Stimulated activated CD8-positive, alpha-beta memory T cell treated with anti-CD3 and anti-CD28 coated beads, Interleukin-12 subunit alpha, Interleukin-12 subunit beta, amount 100 ng/mL, for 1 hour (primary cell): ENCODE data around the gene CCDC82.

Experiments
- DNase-seq: peaks from one replicate; pipeline ENCODE4 v3.0.0-alpha.2; 2020; ENCODE audit warnings: low read depth

CCDC82 gene

DNA sequence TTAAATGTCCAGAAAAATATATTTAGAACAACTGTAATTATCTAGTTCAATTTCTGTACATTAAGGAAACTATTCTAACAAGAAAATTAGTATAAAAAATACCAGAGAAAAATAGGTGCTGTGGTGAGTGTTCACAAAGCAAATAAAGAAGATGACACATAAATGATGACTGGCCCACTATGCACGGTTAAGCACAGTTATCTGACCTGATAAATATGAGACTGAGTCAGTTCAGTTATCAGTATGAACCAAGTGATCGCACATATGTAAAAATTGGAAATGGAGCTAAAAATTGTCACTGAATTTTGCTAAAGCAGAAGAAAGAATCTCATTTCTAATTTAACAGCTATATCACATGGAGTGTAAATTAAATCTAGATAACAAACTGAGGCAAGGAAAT lies 27.9 kb downstream of the CCDC82 start:
- no peak for DNase-seq

DNA sequence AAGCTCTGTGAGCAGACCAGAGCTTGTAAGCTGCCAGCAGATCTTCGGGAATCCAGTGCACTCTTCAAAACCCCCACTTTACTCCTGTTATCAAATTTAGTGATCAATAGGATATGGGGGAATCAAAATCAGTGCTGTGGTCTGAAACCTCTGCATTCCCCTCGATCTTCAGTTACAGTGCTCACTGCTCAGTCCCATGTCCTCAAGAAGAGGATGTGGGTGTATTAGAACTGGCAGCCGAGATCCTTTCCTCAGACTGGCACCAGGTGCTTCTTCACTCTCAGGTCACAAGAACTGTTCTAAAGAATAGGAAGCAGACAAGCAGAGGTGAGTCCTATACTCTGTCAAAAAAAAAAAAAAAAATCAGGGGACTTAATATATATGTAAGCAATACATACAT lies 31.4 kb downstream of the CCDC82 start:
- DNase-seq = no peak

DNA sequence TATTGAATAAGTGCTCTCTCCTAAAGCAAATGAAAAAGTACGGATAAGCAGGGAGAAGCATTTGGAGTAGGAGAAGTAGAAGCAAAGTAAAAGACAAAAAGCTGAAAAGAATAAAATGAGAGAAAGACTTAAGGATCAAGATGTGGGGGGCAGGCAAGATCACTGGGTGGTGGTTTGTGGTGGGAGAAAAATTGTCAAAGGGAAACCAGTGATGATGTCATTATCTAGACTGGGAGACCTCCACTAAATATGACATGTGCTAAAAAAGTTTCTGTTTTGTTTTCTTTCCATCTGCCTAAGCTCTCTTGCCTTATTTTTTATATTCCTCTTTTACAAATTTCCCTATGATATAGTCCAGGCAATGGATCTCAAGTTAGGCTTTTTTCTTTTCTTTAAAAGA lies 31.9 kb downstream of the CCDC82 start:
- no peak for DNase-seq

- no peak for DNase-seq
Observed at GRCh38 chr11:96356848-96357247, 32.9 kb downstream of the CCDC82 start.

DNA sequence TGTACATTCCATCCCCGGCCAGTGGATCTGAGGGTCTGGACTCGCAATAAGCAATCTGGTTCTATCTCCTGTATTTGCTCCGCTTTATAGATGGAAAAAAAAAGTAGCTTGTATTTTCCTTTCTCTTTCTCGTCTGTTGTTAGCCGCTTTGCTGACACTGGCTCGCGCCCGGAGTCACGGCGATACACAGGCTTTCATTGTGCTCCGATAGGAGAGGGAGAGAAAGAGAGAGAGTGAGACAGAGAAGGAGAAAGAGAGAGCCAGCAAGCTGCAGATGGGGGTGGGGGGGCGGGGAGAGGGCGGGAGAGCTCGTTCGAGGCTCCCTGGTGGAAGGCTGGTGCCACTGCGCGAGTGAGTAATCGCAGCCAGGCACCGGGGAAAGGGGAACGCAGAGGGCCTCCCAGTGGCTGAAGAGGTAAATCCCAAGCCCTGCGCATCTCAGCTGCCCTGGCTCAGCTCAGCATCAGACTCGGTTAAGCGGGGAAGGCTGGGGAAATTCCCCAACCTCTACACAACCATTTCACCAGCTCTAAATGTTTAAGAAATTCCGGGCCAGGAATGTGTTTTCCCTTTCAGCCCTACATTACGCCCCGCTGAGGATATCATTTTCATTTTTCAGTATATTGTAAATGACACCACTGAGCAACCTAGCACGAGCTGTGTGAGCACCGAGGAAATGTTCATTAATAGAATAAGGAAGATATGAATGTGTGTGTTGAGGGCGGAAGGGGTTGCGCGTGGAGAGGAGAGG lies 46.6 kb downstream of the CCDC82 start, which contains the start of gene MAML2:
MAML2 (minus strand) TSS at position 235 of the 751 bp plus-strand sequence. CDS start 1,300 bp downstream, outside the sequence.
- DNase-seq = peak; percentile 80

- DNase-seq = no peak
Observed at GRCh38 chr11:96342014-96342960, 47.4 kb downstream of the CCDC82 start.

DNA sequence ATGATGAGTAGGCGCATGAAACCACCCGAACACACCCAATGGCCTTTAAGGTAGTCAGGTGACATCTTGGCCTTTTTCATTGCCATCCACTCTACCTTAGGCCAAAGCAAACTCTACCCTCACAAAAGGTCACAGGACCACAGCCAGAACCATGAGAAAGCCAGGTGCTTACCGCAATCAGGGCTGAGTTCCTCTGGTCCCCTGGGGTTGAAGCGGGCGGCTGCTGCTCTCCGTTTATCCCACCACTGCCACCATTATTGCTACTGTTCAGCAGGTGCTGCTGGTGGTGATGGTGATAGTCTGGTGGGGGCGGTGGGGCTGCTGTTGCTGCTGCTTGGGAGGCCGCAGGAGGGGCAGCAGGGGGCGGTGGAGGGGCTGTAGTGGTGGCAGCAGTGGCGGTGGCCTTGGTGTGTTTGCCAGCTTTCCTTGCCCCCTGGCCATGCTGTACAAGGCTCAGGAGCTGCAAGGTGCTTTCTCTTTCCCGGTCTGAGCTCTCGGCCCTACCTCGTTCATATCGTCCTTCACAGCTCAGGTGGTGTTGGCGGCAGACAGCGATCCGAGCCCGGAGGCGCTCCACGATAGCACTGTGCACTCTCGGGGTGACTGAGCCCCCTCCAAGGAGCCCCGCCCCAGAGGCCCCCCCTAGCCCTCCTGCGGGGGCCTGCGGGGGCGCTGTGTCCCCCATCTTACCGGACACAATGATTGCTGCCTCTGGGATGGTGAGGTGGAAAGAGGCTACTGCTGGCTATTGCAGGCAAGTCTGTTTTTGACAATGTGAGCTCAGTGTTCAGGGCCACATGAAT lies 48.3 kb downstream of the CCDC82 start:
- peak; percentile 36 for DNase-seq

DNA sequence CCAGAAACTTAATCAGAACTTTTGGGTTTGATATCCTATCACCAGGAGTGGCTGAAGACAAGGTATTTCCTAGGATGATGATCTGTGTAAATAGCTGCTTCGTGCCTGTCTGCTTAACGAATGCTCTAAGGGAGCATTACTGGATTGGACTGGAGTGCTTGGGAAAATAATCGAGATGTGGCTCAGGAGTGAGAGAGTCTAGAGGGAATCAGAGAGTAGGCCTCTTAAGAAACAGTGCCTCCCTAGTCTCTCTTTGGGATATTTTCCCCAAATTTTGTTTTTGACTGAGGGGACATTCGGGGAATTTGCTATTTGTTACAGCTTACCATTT lies 49.2 kb downstream of the CCDC82 start:
- DNase-seq = no peak

DNA sequence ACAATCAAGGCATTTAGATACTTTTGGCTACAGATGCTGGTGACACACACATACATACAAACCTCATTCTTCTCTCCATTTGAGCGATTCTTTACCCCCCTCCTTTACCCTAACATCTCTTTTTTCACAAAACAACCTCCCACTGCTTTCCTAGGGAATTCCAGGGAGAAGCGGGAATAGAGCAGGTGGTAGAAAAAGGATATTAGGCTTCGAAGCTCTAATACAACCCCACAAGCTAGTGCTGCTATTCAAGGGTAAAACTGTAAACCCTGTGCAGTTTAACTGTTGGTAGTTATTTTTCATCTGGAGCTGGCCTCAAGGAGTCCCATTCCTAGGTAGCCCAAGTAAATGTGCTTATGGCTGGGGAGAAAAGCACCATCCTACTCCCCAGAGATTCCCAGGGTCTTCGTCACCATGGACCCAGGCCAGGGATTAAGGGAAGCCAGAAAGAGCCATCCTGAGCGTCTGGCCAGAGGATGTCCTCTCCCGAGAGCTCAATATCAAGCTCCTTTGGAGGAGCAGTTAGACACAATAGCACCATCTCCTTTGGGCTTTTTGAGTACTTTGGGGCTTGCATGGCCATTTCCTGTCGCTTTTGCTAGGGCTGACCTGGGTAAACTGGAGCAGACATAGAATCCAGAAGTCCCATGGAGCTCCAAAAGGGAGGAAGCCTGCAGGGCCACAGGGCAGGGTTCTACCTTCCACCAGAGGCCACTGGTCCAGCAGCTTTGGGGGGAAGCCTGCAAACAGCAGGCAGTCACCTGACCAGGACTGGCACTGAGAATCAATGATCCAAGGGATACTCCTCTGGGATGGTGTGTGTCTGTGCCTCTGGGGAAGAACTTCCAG lies 49.8 kb downstream of the CCDC82 start:
- no peak for DNase-seq

DNA sequence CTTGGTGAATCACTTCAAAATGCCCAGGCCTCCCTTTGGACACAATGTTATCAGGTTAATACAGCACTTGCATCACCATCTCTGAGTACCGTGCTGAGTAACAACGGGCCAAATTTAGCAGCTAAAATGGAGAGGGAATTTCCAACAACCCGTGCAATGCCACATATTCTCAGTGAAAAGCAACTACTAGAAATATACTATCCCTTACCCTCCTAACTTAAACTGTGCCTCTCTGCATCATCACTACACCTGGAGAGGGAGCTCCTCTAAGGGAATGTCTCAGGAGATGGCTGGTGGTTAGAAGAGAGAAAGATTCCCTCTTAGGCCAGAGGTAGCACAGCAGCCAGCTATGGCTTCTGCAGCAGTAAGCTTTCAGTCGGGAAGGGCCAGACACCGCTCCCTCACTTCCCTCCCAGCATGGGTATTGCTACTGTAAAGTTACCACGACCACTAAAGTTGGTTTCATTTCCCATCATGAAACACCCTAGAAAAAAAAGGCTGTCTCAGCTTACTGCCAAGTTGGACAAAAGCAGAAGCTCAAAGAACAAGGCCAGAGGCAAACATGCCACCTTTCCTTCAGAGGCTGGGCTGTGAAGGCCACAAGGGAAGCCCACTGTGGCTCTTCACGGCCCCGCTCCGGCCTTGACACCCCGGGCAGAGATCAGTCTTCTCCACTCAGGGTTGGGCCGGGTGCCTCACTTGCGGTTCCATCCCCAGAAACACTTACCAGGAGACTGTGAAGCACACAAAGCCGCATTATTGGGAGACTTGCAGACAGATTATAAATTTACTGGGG lies 50.6 kb downstream of the CCDC82 start:
- no peak for DNase-seq

- no peak for DNase-seq
Observed at GRCh38 chr11:96337541-96338431, 51.9 kb downstream of the CCDC82 start.

- no peak for DNase-seq
Observed at GRCh38 chr11:96335388-96335787, 54.3 kb downstream of the CCDC82 start.

GRCh38 chr11:96334219-96334618 lies 55.5 kb downstream of the CCDC82 start:
- DNase-seq = no peak

GRCh38 chr11:96333191-96333719 lies 56.5 kb downstream of the CCDC82 start:
- no peak for DNase-seq

DNA sequence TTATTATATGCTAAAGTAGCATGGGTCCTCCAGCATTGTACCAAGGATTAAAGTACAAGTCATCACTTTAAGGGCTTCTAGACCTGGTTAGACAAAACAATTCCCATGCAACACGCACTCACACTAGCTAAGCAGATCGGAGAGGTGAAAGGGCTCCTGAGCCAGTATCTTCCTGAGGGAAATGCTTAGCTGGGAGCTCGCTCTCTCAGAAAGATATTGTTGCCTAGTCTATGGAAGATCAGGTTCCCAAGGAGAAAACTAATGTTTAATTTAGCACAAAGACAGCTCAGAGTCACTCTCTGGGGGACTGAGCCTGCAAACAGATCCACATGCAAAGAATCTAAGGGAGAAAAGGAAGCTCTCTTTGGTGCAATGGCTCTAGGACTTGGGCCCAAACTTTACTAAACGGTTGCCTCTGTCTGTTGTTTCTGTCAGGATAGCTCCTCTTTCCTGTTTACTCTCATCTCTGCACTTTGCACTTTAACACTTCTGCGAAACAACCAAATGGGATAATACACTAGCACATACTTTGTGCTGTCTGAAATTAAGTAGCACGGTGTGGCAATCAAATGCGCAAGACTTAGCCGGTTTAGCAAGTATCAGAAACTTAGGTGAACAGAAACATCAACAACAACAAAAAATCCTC lies 57.5 kb downstream of the CCDC82 start:
- DNase-seq = no peak

GRCh38 chr11:96331699-96332116 lies 58.0 kb downstream of the CCDC82 start:
- no peak for DNase-seq

DNA sequence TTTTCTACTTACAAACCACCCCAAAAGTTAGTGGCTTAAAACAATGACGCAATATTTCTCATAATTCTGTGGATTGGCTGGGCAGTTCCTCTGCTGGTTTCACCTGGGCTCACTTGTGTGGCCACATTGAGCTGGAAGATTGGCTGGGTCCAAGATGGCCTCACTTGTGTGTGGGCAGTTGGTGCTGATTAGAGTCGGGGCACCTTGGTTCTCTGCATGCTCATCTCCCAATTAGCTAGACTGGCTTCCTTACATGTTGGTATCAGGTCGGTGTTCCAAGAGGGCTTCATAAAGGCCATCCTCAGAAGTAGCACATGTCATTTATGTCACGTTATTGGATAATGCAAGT lies 59.2 kb downstream of the CCDC82 start:
- DNase-seq = no peak

- no peak for DNase-seq
Observed at GRCh38 chr11:96329855-96330510, 59.7 kb downstream of the CCDC82 start.
